ENCODE results near the gene IL17RE.
"Not testable (repeated sequence)": the region's sequence is repeated elsewhere in the genome, so short reads cannot be mapped to it uniquely, and the experiment has no call there.

Gene IL17RE

GRCh38 chr3:9902372-9903237, at the start of gene IL17RE:
Gene IL17RE, plus strand, starts transcription at chr3:9902848. Its CDS starts 85 bp downstream, at chr3:9902933.
- no peak for DNase-seq

- DNase-seq: not testable (repeated sequence)
These were observed 48.2 kb upstream of the IL17RE start for GRCh38 chr3:9854291-9854940.

- no peak for DNase-seq
These were observed 47.1 kb upstream of the IL17RE start for GRCh38 chr3:9855594-9855993.

- no peak for DNase-seq
These were observed 43.1 kb upstream of the IL17RE start for GRCh38 chr3:9859530-9860025.

GRCh38 chr3:9861201-9861600, 41.4 kb upstream of the IL17RE start:
- DNase-seq: no peak

- DNase-seq: no peak
These were observed 41.0 kb upstream of the IL17RE start for GRCh38 chr3:9861626-9862130.

GRCh38 chr3:9862391-9863057, 40.1 kb upstream of the IL17RE start:
- peak; percentile 22 for DNase-seq

GRCh38 chr3:9863058-9863772, 39.4 kb upstream of the IL17RE start:
- DNase-seq: no peak

GRCh38 chr3:9864200-9864927, 38.3 kb upstream of the IL17RE start:
- no peak for DNase-seq

GRCh38 chr3:9865125-9865637, 37.5 kb upstream of the IL17RE start:
- not testable (repeated sequence) for DNase-seq

- no peak for DNase-seq
These were observed 36.0 kb upstream of the IL17RE start for GRCh38 chr3:9866639-9867038.

GRCh38 chr3:9867106-9867505, 35.5 kb upstream of the IL17RE start:
- DNase-seq: no peak

GRCh38 chr3:9869955-9870354, 32.7 kb upstream of the IL17RE start:
- DNase-seq: no peak

GRCh38 chr3:9870978-9871377, 31.7 kb upstream of the IL17RE start:
- DNase-seq: no peak

- DNase-seq: not testable (repeated sequence)
These were observed 30.6 kb upstream of the IL17RE start for GRCh38 chr3:9872067-9872466.

- DNase-seq: no peak
These were observed 27.2 kb upstream of the IL17RE start for GRCh38 chr3:9875448-9875847.

GRCh38 chr3:9876255-9876654, 26.4 kb upstream of the IL17RE start:
- not testable (repeated sequence) for DNase-seq

GRCh38 chr3:9876991-9877390, 25.7 kb upstream of the IL17RE start:
- no peak for DNase-seq

- no peak for DNase-seq
These were observed 23.9 kb upstream of the IL17RE start for GRCh38 chr3:9878700-9879099.

- no peak for DNase-seq
These were observed 22.7 kb upstream of the IL17RE start, which contains the start of gene CIDEC for GRCh38 chr3:9879830-9880549. Gene CIDEC, minus strand, starts transcription at chr3:9880253. Its CDS starts 1,767 bp downstream, at chr3:9878486.

GRCh38 chr3:9881441-9881840, 21.2 kb upstream of the IL17RE start:
- no peak for DNase-seq

All from activated CD4-positive, alpha-beta T cell treated with anti-CD3 and anti-CD28 coated beads, Interleukin-2, amount 50 U/mL, for 1 hour (primary cell).